ENCODE results near the gene CHTF18. TPM values are rescaled to one million over a fixed set of nuclear protein-coding genes. Genes with fewer than 3 reads are reported as not detected.

The CHTF18 gene
- total and polyA plus RNA-seq, 2 donors (not counting 3 experiments of a cell fraction or from before 2014, with no cell fraction given), result 33.0 to 69.5 TPM

GRCh38 chr16:774086-775001 is 14.1 kb upstream of the CHTF18 start:
- no peak for TF ChIP-seq POLR2A (IDR thresholded peaks at IDR 0.05; ENCODE audit: low read depth, low read length)
- TF ChIP-seq MYC (IDR thresholded peaks at IDR 0.05; ENCODE audit: low read depth, low read length), result no peak
- no peak for TF ChIP-seq FOS (IDR thresholded peaks at IDR 0.05; ENCODE audit: borderline replicate concordance, insufficient read depth, low read length)
- no peak for TF ChIP-seq POLR2AphosphoS5 (IDR thresholded peaks at IDR 0.05; ENCODE audit: insufficient read depth, low read depth, low read length)
- TF ChIP-seq, protein P1, sequence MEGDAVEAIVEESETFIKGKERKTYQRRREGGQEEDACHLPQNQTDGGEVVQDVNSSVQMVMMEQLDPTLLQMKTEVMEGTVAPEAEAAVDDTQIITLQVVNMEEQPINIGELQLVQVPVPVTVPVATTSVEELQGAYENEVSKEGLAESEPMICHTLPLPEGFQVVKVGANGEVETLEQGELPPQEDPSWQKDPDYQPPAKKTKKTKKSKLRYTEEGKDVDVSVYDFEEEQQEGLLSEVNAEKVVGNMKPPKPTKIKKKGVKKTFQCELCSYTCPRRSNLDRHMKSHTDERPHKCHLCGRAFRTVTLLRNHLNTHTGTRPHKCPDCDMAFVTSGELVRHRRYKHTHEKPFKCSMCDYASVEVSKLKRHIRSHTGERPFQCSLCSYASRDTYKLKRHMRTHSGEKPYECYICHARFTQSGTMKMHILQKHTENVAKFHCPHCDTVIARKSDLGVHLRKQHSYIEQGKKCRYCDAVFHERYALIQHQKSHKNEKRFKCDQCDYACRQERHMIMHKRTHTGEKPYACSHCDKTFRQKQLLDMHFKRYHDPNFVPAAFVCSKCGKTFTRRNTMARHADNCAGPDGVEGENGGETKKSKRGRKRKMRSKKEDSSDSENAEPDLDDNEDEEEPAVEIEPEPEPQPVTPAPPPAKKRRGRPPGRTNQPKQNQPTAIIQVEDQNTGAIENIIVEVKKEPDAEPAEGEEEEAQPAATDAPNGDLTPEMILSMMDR (IDR thresholded peaks at IDR 0.05; ENCODE audit: extremely low read depth in 1 of 2, insufficient read depth in 1 of 2, low read depth in 1 of 2, low read length in 2 of 2), result no peak
- H3K4me3 ChIP-seq (replicated peaks in 1 of 3; ENCODE audit: insufficient read depth in 1 of 3, low read depth in 1 of 3, low read length in 3 of 3), result no peak overlapping the region
- H2AFZ ChIP-seq (ENCODE audit: low read depth, low read length), result no peak overlapping the region
- no peak for FAIRE-seq
- POLR2A ChIA-PET, result no interaction called here
- CTCF ChIA-PET, result no interaction called here
- no peak for DNase-seq (ENCODE audit: low read depth, low spot score)
- no peak overlapping the region for H3K9ac ChIP-seq (replicated peaks; ENCODE audit: extremely low read depth, insufficient read depth, low read length)
- no peaks in the 10 kb centered on the region for H3K4me1 ChIP-seq (ENCODE audit: control insufficient read depth, extremely low read depth, insufficient read depth, low read length)
- no peaks in the 10 kb centered on the region for H3K36me3 ChIP-seq (ENCODE audit: control insufficient read depth in 2 of 2, extremely low read depth in 1 of 2, insufficient read depth in 2 of 2, low read length in 2 of 2)
- no peak overlapping the region for H3K4me2 ChIP-seq (ENCODE audit: insufficient read depth, low read length)
- no peaks in the 10 kb centered on the region for H3K9me3 ChIP-seq (replicated peaks; ENCODE audit: control insufficient read depth, insufficient read depth, low read length)
- no peaks in the 10 kb centered on the region for H3K9me1 ChIP-seq (replicated peaks; ENCODE audit: control insufficient read depth, extremely low read depth, insufficient read depth, low read length)
- no peaks in the 10 kb centered on the region for H3K27me3 ChIP-seq (ENCODE audit: control insufficient read depth in 2 of 2, insufficient read depth in 2 of 2, low read length in 2 of 2)
- H3K79me2 ChIP-seq (ENCODE audit: control insufficient read depth, insufficient read depth, low read length), result no peaks in the 10 kb centered on the region
- intact Hi-C loops (cut with micrococcal nuclease) (no loop called here), dilution Hi-C loops (cut with MboI; ENCODE audit: extremely low pct_ligation_motif_present, low sequenced_read_pairs) (no loop called here)
- BruUV-seq (replicated peaks), result no TSS peak
- no peaks in the 10 kb centered on the region for H4K20me1 ChIP-seq (replicated peaks; ENCODE audit: control insufficient read depth, extremely low read depth, insufficient read depth, low read length)
- H3K27ac ChIP-seq (ENCODE audit: insufficient read depth, low read depth, low read length), result no peak overlapping the region

All from endothelial cell of umbilical vein (primary cell).